GM12874 (cell line): ENCODE measurements around the gene CD300LF.

Experiments
- CTCF ChIP-seq: IDR thresholded peaks from 2 replicates; pipeline ENCODE4 v1.5.1; 2011; ENCODE audit warnings: low read depth, mild to moderate bottlenecking, control low read depth, low read length, moderate library complexity; ENCODE audit not compliant: insufficient read depth

Gene CD300LF

GRCh38 chr17:74733365-74734122 is 20.8 kb upstream of the CD300LF start:
- TF ChIP-seq CTCF = no peak

- TF ChIP-seq CTCF = no peak
Measured at GRCh38 chr17:74732042-74732867, 19.5 kb upstream of the CD300LF start.

GRCh38 chr17:74731347-74731605 is 18.6 kb upstream of the CD300LF start:
- no peak for TF ChIP-seq CTCF

DNA sequence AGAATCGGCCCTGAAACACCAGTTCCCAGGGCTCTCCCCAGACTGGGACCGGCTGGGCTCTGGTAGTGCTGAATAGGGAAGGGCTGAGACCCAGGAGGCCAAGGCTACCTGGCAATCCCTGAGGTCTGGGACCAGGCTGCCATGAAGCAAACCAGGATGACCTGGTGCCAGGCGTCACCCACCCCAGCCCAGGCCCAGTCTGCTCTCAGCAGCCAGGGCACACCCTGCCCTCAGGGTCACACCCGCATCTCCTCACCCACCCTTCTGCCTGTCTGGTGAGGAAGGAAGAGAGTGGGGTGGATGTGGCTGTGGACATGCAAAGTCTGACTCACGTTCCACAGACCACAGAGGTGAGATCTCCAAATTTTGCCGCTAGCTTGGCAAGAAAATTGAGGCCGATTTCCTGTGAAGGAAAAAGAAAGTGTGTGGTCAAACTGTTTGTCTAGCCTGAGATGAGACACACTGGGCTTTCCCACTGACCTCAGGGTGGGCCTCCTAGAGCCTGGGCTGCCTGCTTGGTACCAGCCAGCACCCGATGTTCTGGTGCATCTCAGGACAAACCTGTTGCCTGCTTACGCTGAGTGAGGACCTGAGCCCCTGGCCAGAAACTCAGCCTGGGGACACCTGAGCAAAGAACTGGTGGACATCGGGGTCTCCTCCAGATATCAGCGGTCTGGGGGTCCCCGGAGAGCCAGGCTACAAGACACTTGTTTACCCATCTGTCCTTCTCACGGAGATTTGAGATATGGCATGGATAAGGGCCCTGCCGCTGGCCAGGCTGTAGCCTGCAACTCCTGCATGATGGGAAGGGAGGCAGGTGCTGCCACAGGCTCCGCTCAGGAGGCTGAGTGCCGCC is 18.0 kb upstream of the CD300LF start:
- TF ChIP-seq CTCF = no peak

DNA sequence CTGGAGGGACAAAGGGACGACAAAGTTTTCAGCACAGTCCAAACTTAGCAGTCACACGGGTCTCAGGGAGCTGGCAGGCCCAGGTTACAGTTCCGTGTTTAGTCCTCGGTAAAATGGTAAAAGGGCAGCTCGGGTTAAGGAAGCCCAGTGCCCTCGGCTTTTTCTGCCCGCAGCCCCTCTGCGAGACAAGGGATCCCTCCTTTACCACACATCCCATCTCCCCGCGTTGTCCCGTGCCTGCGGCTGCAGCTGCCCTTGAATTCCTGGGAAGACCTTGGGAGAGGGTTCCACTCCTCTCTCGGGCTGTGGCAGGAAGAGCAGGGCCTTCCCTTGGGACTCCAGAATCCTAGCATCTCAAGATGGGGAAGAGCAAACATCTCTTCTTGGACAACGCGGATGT is 17.1 kb upstream of the CD300LF start:
- no peak for TF ChIP-seq CTCF

DNA sequence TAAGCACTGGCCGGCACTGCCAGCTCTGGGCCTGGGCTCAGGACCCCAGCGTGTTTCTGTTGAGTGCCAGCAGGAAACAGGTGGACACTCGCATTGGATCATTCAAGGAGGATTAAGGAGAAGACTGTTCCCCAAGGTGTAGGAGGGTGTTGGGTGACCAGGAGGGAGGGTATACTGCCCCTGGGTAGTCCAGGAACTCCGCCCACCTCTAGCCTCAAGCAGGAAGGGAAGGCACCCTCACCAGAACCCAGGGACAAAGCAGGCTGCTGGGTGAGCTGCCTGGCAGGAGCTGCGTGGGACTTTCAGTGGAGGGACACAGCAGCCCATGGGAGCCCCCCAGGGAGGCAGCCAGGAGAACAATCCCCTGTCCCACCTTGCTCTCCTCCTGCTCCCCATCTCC is 16.6 kb upstream of the CD300LF start:
- TF ChIP-seq CTCF = no peak

DNA sequence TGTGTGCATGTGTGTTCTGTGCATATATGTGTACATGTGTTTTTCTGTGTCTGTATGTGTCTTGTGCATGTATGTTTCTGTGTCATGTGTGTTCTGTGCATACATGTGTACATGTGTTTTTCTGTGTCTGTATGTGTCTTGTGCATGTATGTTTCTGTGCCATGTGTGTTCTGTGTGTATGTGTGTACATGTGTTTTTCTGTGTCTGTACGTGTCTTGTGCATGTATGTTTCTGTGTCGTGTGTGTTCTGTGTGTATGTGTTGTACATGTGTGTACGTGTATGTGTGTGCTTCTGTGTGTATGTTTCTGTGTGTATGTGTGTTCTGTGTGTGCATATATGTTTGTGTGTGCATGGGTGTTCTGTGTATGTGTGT is 16.0 kb upstream of the CD300LF start:
- no peak for TF ChIP-seq CTCF
